B cell (primary cell): ENCODE data around the gene KPNB1. TPM values are rescaled to one million over a fixed set of nuclear protein-coding genes. Genes with fewer than 3 reads are reported as not detected.

ENCODE experiments used
- ATAC-seq: fragments of 200-7000 bp; cut with Tn5 transposase; one replicate; pipeline ENCODE4 v1.10.0; 2021; ENCODE audit warnings: low read depth, mild to moderate bottlenecking, moderate number of reproducible peaks, moderate library complexity
- CTCF ChIA-PET: fragments of 350-600 bp; sonication (Branson Sonifier 250); formaldehyde crosslinking; loops from one replicate; lab custom pipeline; 2021; ENCODE audit warnings: antibody characterized with exemption, inconsistent platforms; lab: Charles Lee
- POLR2A ChIA-PET: fragments of 350-600 bp; sonication (Branson Sonifier 250); formaldehyde crosslinking; loops from one replicate; lab custom pipeline; 2021; ENCODE audit warnings: antibody characterized with exemption; lab: Charles Lee
- DNase-seq: peaks from one replicate; pipeline ENCODE4 v3.0.0; 2013
- H2AFZ ChIP-seq: 2 replicates; pipeline ENCODE4 v1.6.1; 2012; ENCODE audit warnings: mild to moderate bottlenecking, low read depth, low read length; ENCODE audit not compliant: insufficient read depth, poor library complexity, severe bottlenecking
- H3K27ac ChIP-seq, 2 donors: 1 replicate in 1 of 2; 2 replicates in 1 of 2; pipeline ENCODE4 v1.5.1; 2012 to 2013; ENCODE audit warnings: low read length in 2 of 2, mild to moderate bottlenecking in 2 of 2, moderate library complexity in 1 of 2
- H3K27me3 ChIP-seq, 4 experiments: fragments of 200-600 bp in 1 of 4; sonication (generic) in 1 of 4; replicated peaks in 1 of 4; 1 replicate in 2 of 4; 2 replicates in 2 of 4; pipeline versions ENCODE4 v1.6.1 to v1.7.0; 2013 to 2016; ENCODE audit warnings: low read length in 3 of 4, mild to moderate bottlenecking in 2 of 4, mixed read lengths in 1 of 4, moderate library complexity in 1 of 4; ENCODE audit not compliant: insufficient read depth in 4 of 4, control insufficient read depth in 3 of 4; ENCODE audit errors: control extremely low read depth in 1 of 4
- H3K36me3 ChIP-seq, 2 experiments: replicated peaks in 1 of 2; 1 replicate in 1 of 2; 2 replicates in 1 of 2; pipeline versions ENCODE4 v1.6.1 to v1.7.1; 2013; ENCODE audit warnings: low read length in 1 of 2; ENCODE audit not compliant: insufficient read depth in 2 of 2, control insufficient read depth in 1 of 2; ENCODE audit errors: control extremely low read depth in 1 of 2, extremely low read depth in 1 of 2
- H3K4me1 ChIP-seq, 2 donors: fragments of 200-600 bp in 1 of 2; sonication (generic) in 1 of 2; 1 replicate in 1 of 2; 2 replicates in 1 of 2; pipeline versions ENCODE4 v1.5.1 to v1.6.1; 2013 to 2017; ENCODE audit warnings: low read length in 2 of 2; ENCODE audit not compliant: control insufficient read depth in 2 of 2, insufficient read depth in 2 of 2
- H3K4me2 ChIP-seq: replicated peaks from 2 replicates; pipeline ENCODE3; 2012; ENCODE audit warnings: mild to moderate bottlenecking, low read depth, low read length; ENCODE audit not compliant: poor library complexity, severe bottlenecking
- H3K4me3 ChIP-seq, 5 experiments: fragments of 200-600 bp in 1 of 5; sonication (generic) in 1 of 5; 1 replicate in 3 of 5; 2 replicates in 2 of 5; pipeline versions ENCODE4 v1.5.1 to v1.7.0; 2011 to 2016; ENCODE audit warnings: low read length in 4 of 5, mild to moderate bottlenecking in 4 of 5, low read depth in 2 of 5, control low read depth in 1 of 5, moderate library complexity in 1 of 5; ENCODE audit not compliant: insufficient read depth in 1 of 5; ENCODE audit errors: control extremely low read depth in 1 of 5, extremely low read depth in 1 of 5
- H3K79me2 ChIP-seq: fragments of 200-600 bp; sonication (generic); one replicate; pipeline ENCODE4 v1.6.0; 2016; ENCODE audit warnings: low read length; ENCODE audit not compliant: control insufficient read depth, insufficient read depth
- H3K9ac ChIP-seq: fragments of 200-600 bp; sonication (generic); 2 replicates; pipeline ENCODE4 v1.6.1; 2017; ENCODE audit warnings: mild to moderate bottlenecking, low read length, moderate library complexity
- H3K9me3 ChIP-seq, 3 donors: one replicate each; pipeline versions ENCODE4 v1.6.1 to v1.7.1; 2013; ENCODE audit warnings: low read length in 2 of 3; ENCODE audit not compliant: control insufficient read depth in 2 of 3, insufficient read depth in 1 of 3; ENCODE audit errors: control extremely low read depth in 1 of 3
- H4K20me1 ChIP-seq: 2 replicates; pipeline ENCODE4 v1.6.0; 2012; ENCODE audit warnings: mild to moderate bottlenecking, low read length; ENCODE audit not compliant: insufficient read depth, control insufficient read depth, poor library complexity, severe bottlenecking
- H3K27ac Mint-ChIP-seq: one replicate; pipeline ENCODE4 v1.8.0; 2021; ENCODE audit warnings: mixed read lengths
- H3K27me3 Mint-ChIP-seq: one replicate; pipeline ENCODE4 v1.8.0; 2021; ENCODE audit warnings: mixed read lengths
- H3K4me1 Mint-ChIP-seq: one replicate; pipeline ENCODE4 v1.8.0; 2021; ENCODE audit warnings: mixed read lengths
- H3K4me3 Mint-ChIP-seq: one replicate; pipeline ENCODE4 v1.8.0; 2021; ENCODE audit warnings: mixed read lengths
- H3K9me3 Mint-ChIP-seq: one replicate; pipeline ENCODE4 v1.8.0; 2022; ENCODE audit warnings: mixed read lengths; ENCODE audit not compliant: insufficient read depth
- EZH2 ChIP-seq: IDR thresholded peaks from 2 replicates; pipeline ENCODE4 v1.6.1; 2012; ENCODE audit warnings: borderline replicate concordance, low read depth, mild to moderate bottlenecking, moderate library complexity, low read length; ENCODE audit not compliant: insufficient read depth, poor library complexity, severe bottlenecking
- WGBS: methylation state at CpG from one replicate; pipeline ENCODE4 v1.1.5; 2013; ENCODE audit warnings: missing lambda C conversion rate; ENCODE audit not compliant: insufficient coverage; 5-methylcytosine and 5-hydroxymethylcytosine counted together
- intact Hi-C: fragments of 100-400 bp; cut with micrococcal nuclease; formaldehyde crosslinking; loops from one replicate; pipeline ENCODE4 v1.10.0; 2022
- polyA plus RNA-seq: library from polyadenylated mRNA; depleted of rRNA; stranded (reverse); fragments of >200 nt; gene quantifications from 2 replicates; pipeline ENCODE4 v1.2.3, GENCODE V29; 2012
- total RNA-seq, 2 donors: library from RNA; stranded (reverse); fragments of 120-200 nt in 1 of 2; gene quantifications; 1 replicate in 1 of 2; 2 replicates in 1 of 2; pipeline versions ENCODE4 v1.2.3 to v1.2.4, GENCODE V29; 2013 to 2022
- TF ChIP-seq, protein P1 (sequence below): fragments of 200-600 bp; IDR thresholded peaks from one replicate; pipeline ENCODE4 v1.8.0; 2022; ENCODE audit warnings: antibody characterized with exemption, mild to moderate bottlenecking

KPNB1 gene
- total and polyA plus RNA-seq, 2 donors (not counting 1 experiment from before 2014, with no cell fraction given): 60.6 to 278 TPM

DNA sequence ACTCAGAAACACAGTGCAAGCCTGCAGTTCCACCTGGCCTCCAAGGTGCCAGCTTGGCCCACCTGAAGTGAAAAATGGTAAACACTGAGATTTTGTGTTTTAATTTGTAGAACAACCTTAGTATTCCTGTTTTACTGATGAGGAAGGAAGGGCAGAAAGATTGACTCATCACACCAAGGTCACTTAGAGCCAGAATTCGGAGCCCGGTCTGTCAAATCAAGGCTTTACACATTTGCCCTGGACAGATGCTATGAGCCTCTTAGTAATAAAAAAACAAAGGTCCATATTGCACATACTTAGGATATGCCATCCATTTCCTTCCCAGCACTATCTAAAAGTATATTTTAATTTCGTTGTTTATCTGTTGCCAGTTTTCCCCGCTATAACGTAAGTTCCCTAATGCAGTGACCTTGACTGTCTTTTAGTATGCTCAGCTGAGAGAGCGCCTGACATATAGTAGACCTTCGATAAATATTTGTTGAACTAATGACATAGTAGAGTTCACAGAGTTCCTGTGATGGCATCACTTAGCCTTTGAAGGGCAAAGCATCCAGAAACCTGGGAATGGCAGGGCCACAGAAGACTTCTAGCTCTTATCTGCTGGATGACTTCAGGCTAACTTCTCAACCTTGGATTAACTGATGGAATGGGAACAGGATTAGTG lies 37.1 kb downstream of the KPNB1 start:
- peaks cover 1% of the 10 kb centered on the region for H3K4me1 Mint-ChIP-seq
- H3K27me3 Mint-ChIP-seq: no peaks in the 10 kb centered on the region
- Histone ChIP-seq H2AFZ (no peak overlapping the region), H3K4me2 (no peak overlapping the region), H3K9me3 (no peaks in the 10 kb centered on the region), H3K9ac (no peak overlapping the region), H3K27ac (no peak overlapping the region), H4K20me1 (no peaks in the 10 kb centered on the region), H3K79me2 (no peaks in the 10 kb centered on the region), H3K4me1 (peaks cover 0 to under 1% of the 10 kb centered on the region in 2 donors), H3K4me3 (no peak overlapping the region), H3K36me3 (peaks cover 9 to 29% of the 10 kb centered on the region in 2 experiments), H3K27me3 (peaks cover 0 to under 1% (median 0%) of the 10 kb centered on the region in 4 experiments)
- DNase-seq: no peak
- H3K9me3 Mint-ChIP-seq: no peaks in the 10 kb centered on the region
- intact Hi-C loops: no loop called here
- ChIA-PET CTCF (interaction anchor here (1.5 kb wide), 1 partner anchor 10 kb away, joined by 8 read pairs; no protein-coding TSS in a partner anchor), POLR2A (no interaction called here)
- WGBS: 94% methylated on average over 5 of the region's 7 CpGs
- H3K27ac Mint-ChIP-seq: no peak overlapping the region
- TF ChIP-seq, protein P1, sequence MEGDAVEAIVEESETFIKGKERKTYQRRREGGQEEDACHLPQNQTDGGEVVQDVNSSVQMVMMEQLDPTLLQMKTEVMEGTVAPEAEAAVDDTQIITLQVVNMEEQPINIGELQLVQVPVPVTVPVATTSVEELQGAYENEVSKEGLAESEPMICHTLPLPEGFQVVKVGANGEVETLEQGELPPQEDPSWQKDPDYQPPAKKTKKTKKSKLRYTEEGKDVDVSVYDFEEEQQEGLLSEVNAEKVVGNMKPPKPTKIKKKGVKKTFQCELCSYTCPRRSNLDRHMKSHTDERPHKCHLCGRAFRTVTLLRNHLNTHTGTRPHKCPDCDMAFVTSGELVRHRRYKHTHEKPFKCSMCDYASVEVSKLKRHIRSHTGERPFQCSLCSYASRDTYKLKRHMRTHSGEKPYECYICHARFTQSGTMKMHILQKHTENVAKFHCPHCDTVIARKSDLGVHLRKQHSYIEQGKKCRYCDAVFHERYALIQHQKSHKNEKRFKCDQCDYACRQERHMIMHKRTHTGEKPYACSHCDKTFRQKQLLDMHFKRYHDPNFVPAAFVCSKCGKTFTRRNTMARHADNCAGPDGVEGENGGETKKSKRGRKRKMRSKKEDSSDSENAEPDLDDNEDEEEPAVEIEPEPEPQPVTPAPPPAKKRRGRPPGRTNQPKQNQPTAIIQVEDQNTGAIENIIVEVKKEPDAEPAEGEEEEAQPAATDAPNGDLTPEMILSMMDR: no peak
- no peak for TF ChIP-seq EZH2
- no peak overlapping the region for H3K4me3 Mint-ChIP-seq
- no peak for ATAC-seq

DNA sequence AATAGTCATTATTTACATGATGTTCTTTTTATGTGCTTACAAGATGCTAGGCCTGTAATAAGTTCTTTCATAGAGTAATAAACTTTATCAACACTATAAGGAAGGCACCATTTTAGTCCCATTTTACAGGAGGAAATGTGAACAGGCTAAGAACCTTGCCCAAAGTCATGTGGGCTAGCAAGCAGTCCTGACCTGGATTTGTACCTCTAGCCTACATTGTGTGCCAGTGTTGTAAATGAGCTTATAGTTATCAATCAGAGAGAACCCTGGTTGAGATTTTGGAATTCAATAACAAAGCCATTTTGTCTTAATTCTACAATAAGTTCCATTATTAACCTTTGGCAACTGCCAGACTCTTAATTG lies 37.6 kb downstream of the KPNB1 start:
- Mint-ChIP-seq H3K4me1 (peaks cover 5% of the 10 kb centered on the region), H3K27me3 (no peaks in the 10 kb centered on the region), H3K27ac (no peak overlapping the region), H3K4me3 (no peak overlapping the region), H3K9me3 (no peaks in the 10 kb centered on the region)
- Histone ChIP-seq H3K9me3 (no peaks in the 10 kb centered on the region), H3K4me3 (no peak overlapping the region), H3K27me3 (peaks cover 0 to 5% (median 2%) of the 10 kb centered on the region in 4 experiments), H3K36me3 (peaks cover 4 to 24% of the 10 kb centered on the region in 2 experiments), H3K27ac (no peak overlapping the region), H4K20me1 (no peaks in the 10 kb centered on the region), H3K4me2 (no peak overlapping the region), H3K9ac (no peak overlapping the region), H3K4me1 (peaks cover 4 to 5% of the 10 kb centered on the region in 2 donors), H3K79me2 (peaks cover 3% of the 10 kb centered on the region), H2AFZ (no peak overlapping the region)
- ChIA-PET POLR2A (no interaction called here), CTCF (interaction anchor here (1.3 to 1.5 kb wide), 2 partner anchors 8 to 10 kb away, joined by 3 to 8 read pairs; no protein-coding TSS in a partner anchor)
- DNase-seq (no peak), ATAC-seq (no peak)
- no peak for TF ChIP-seq EZH2
- TF ChIP-seq, protein P1: no peak
- intact Hi-C loops: no loop called here
